Panc1 (cell line): ENCODE results near the gene MDH1. TPM values are rescaled to one million over a fixed set of nuclear protein-coding genes. Genes with fewer than 3 reads are reported as not detected.

Experiments
- ATAC-seq: fragments of 200-7000 bp; cut with Tn5 transposase; 2 replicates; pipeline ENCODE4 v1.9.1; 2020; ENCODE audit warnings: mild to moderate bottlenecking, moderate library complexity
- BruUV-seq: library from RNA; stranded (reverse); fragments of 400-500 nt; replicated peaks from 2 replicates; lab custom pipeline; 2021; lab: Mats Ljungman, UMichigan
- CTCF ChIA-PET: fragments of 300-600 bp; sonication (Branson Sonifier 250); formaldehyde crosslinking; loops from one replicate; lab custom pipeline; 2022; ENCODE audit warnings: antibody characterized with exemption; lab: Charles Lee
- POLR2A ChIA-PET: fragments of 300-600 bp; sonication (Branson Sonifier 250); formaldehyde crosslinking; loops from one replicate; lab custom pipeline; 2022; ENCODE audit warnings: antibody characterized with exemption; lab: Charles Lee
- DNase-seq: peaks from one replicate; pipeline ENCODE4 v3.0.0-alpha.2; 2010; ENCODE audit warnings: low read depth, low spot score
- H3K27ac ChIP-seq: 2 replicates; pipeline ENCODE4 v1.5.1; 2011; ENCODE audit warnings: mild to moderate bottlenecking, low read length, inconsistent platforms
- H3K27me3 ChIP-seq: fragments of 200-500 bp; sonication (Bioruptor generic); 2 replicates; pipeline ENCODE4 v1.6.0; 2014; ENCODE audit warnings: low read length, inconsistent platforms; ENCODE audit not compliant: control insufficient read depth, insufficient read depth
- H3K36me3 ChIP-seq: fragments of 200-500 bp; sonication (Bioruptor generic); 2 replicates; pipeline ENCODE4 v1.5.1; 2014; ENCODE audit warnings: inconsistent platforms, mild to moderate bottlenecking, low read length, moderate library complexity; ENCODE audit not compliant: control insufficient read depth, insufficient read depth
- H3K4me1 ChIP-seq: 2 replicates; pipeline ENCODE4 v1.5.1; 2011; ENCODE audit warnings: inconsistent platforms, mild to moderate bottlenecking, low read length, moderate library complexity; ENCODE audit not compliant: control insufficient read depth, insufficient read depth
- H3K4me3 ChIP-seq, 2 experiments: 2 replicates each; pipeline ENCODE4 v1.5.1; 2011 to 2012; ENCODE audit warnings: low read depth in 2 of 2, low read length in 2 of 2, mild to moderate bottlenecking in 2 of 2, inconsistent platforms in 1 of 2, moderate library complexity in 1 of 2
- H3K9me3 ChIP-seq: fragments of 200-500 bp; sonication (Bioruptor generic); 2 replicates; pipeline ENCODE4 v1.5.1; 2014; ENCODE audit warnings: low read depth, mild to moderate bottlenecking, inconsistent platforms, low read length, moderate library complexity; ENCODE audit not compliant: control insufficient read depth, insufficient read depth
- POLR2AphosphoS5 ChIP-seq: IDR thresholded peaks from 2 replicates; pipeline ENCODE4 v1.6.1; 2012; ENCODE audit warnings: mild to moderate bottlenecking, low read depth, low read length, moderate library complexity
- SIN3A ChIP-seq: IDR thresholded peaks from 2 replicates; pipeline ENCODE4 v1.6.1; 2012; ENCODE audit warnings: low read depth, mild to moderate bottlenecking, low read length, moderate library complexity, borderline replicate concordance; ENCODE audit not compliant: insufficient read depth
- TCF7L2 ChIP-seq: IDR thresholded peaks from 2 replicates; pipeline ENCODE4 v1.6.1; 2011; ENCODE audit warnings: mild to moderate bottlenecking, low read depth, low read length, inconsistent platforms
- in situ Hi-C: cut with HindIII; loops from 2 replicates; pipeline ENCODE4 v1.10.0; 2016; ENCODE audit warnings: low sequenced_read_pairs, low pct_unique_long_range_greater_than_20kb
- intact Hi-C: fragments of 100-400 bp; cut with micrococcal nuclease; formaldehyde crosslinking; loops from one replicate; pipeline ENCODE4 v1.10.0; 2022; ENCODE audit not compliant: unreplicated experiment
- total RNA-seq: library from RNA; stranded (reverse); gene quantifications from one replicate; pipeline ENCODE4 v1.2.1, GENCODE V29; 2021; ENCODE audit not compliant: unreplicated experiment
- TF ChIP-seq, protein P1 (sequence below), 2 experiments: IDR thresholded peaks; 2 replicates each; pipeline ENCODE4 v1.6.1; 2011 to 2012; ENCODE audit warnings: low read depth in 2 of 2, control low read depth in 1 of 2, low read length in 1 of 2, mild to moderate bottlenecking in 1 of 2, moderate library complexity in 1 of 2; ENCODE audit not compliant: insufficient read depth in 1 of 2
- TF ChIP-seq, protein P2 (sequence below): fragments of 450-650 bp; IDR thresholded peaks from 2 replicates; pipeline ENCODE4 v1.5.1; 2017; ENCODE audit warnings: mild to moderate bottlenecking

Gene MDH1
- total RNA-seq, 1 experiment from 2014 or later, result 200 TPM

DNA sequence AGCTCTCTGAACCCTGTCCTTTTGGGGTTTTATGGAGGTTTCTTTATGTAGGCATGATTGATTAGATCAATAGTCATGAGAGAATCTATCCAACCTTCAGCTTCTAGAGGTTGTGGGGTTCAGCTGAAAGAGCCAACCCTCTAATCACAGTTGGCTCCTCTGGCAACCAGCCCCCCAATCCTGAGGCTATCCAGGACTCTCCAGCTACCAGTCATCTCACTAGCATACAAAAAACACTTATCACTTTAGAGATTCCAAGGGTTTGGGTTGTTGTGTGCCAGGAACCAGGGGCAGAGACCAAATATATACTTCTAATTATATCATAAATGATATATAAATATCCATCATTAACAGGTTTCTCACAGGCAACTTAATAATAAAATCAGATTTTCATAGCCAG is 12.2 kb upstream of the MDH1 start:
- intact Hi-C loops, result no loop called here
- H3K9me3 ChIP-seq, result no peaks in the 10 kb centered on the region
- ChIA-PET CTCF (no interaction called here), POLR2A (no interaction called here)
- ATAC-seq, result no peak
- no peak overlapping the region for H3K4me3 ChIP-seq
- no TSS peak for BruUV-seq
- in situ Hi-C loops, result no loop called here
- no peak overlapping the region for H3K27ac ChIP-seq
- DNase-seq, result no peak
- H3K27me3 ChIP-seq, result no peaks in the 10 kb centered on the region
- TF ChIP-seq, protein P1, sequence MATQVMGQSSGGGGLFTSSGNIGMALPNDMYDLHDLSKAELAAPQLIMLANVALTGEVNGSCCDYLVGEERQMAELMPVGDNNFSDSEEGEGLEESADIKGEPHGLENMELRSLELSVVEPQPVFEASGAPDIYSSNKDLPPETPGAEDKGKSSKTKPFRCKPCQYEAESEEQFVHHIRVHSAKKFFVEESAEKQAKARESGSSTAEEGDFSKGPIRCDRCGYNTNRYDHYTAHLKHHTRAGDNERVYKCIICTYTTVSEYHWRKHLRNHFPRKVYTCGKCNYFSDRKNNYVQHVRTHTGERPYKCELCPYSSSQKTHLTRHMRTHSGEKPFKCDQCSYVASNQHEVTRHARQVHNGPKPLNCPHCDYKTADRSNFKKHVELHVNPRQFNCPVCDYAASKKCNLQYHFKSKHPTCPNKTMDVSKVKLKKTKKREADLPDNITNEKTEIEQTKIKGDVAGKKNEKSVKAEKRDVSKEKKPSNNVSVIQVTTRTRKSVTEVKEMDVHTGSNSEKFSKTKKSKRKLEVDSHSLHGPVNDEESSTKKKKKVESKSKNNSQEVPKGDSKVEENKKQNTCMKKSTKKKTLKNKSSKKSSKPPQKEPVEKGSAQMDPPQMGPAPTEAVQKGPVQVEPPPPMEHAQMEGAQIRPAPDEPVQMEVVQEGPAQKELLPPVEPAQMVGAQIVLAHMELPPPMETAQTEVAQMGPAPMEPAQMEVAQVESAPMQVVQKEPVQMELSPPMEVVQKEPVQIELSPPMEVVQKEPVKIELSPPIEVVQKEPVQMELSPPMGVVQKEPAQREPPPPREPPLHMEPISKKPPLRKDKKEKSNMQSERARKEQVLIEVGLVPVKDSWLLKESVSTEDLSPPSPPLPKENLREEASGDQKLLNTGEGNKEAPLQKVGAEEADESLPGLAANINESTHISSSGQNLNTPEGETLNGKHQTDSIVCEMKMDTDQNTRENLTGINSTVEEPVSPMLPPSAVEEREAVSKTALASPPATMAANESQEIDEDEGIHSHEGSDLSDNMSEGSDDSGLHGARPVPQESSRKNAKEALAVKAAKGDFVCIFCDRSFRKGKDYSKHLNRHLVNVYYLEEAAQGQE (IDR thresholded peaks at IDR 0.05; ENCODE audit: insufficient read depth in 1 of 2, low read depth in 2 of 2, low read length in 1 of 2), result no peak
- TF ChIP-seq TCF7L2, result no peak
- no peak for TF ChIP-seq SIN3A
- TF ChIP-seq POLR2AphosphoS5, result no peak
- TF ChIP-seq, protein P2, sequence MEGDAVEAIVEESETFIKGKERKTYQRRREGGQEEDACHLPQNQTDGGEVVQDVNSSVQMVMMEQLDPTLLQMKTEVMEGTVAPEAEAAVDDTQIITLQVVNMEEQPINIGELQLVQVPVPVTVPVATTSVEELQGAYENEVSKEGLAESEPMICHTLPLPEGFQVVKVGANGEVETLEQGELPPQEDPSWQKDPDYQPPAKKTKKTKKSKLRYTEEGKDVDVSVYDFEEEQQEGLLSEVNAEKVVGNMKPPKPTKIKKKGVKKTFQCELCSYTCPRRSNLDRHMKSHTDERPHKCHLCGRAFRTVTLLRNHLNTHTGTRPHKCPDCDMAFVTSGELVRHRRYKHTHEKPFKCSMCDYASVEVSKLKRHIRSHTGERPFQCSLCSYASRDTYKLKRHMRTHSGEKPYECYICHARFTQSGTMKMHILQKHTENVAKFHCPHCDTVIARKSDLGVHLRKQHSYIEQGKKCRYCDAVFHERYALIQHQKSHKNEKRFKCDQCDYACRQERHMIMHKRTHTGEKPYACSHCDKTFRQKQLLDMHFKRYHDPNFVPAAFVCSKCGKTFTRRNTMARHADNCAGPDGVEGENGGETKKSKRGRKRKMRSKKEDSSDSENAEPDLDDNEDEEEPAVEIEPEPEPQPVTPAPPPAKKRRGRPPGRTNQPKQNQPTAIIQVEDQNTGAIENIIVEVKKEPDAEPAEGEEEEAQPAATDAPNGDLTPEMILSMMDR, result no peak
- H3K4me1 ChIP-seq, result no peaks in the 10 kb centered on the region; the same call in 1 of the 2 replicates
- no peaks in the 10 kb centered on the region for H3K36me3 ChIP-seq

DNA sequence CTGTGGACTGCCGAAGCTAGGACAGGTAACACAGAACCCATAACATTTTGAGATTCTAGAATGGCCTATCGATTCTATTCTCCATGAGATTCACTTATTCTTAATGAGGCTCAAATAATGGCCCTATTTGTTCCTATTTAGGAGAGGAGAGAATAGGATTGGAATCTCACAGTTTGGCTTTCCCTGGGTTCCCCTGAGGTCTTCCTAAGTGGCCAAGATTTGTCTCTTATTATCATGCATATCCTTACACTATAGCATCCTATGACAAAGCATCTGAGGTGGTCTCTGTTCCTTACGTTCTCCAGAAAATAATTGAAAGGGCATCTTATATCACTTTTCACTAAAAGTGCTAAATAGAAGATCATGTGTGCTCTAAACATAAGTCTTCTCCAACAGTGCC is 10.0 kb upstream of the MDH1 start:
- Histone ChIP-seq H3K4me3 (no peak overlapping the region), H3K9me3 (no peaks in the 10 kb centered on the region), H3K36me3 (no peaks in the 10 kb centered on the region), H3K4me1 (no peaks in the 10 kb centered on the region; the same call in 1 of the 2 replicates), H3K27me3 (no peaks in the 10 kb centered on the region), H3K27ac (no peak overlapping the region)
- DNase-seq (no peak), ATAC-seq (no peak)
- BruUV-seq, result no TSS peak
- in situ Hi-C loops (no loop called here), intact Hi-C loops (no loop called here)
- ChIA-PET CTCF (no interaction called here), POLR2A (no interaction called here)
- TF ChIP-seq POLR2AphosphoS5 (no peak), SIN3A (no peak), TCF7L2 (no peak)
- TF ChIP-seq, protein P2, result no peak
- TF ChIP-seq, protein P1 (IDR thresholded peaks at IDR 0.05; ENCODE audit: insufficient read depth in 1 of 2, low read depth in 2 of 2, low read length in 1 of 2), result no peak
